Measurements from ENCODE around the gene OR10W1.

OR10W1 gene

GRCh38 chr11:58268142-58268541, at the start of gene OR10W1:
Gene OR10W1 (minus strand): TSS chr11:58268260. CDS start chr11:58267858, 402 bp downstream.
- DNase-seq (ENCODE audit: low read depth in 2 of 2) = no peak

- no peak for DNase-seq (ENCODE audit: low read depth in 2 of 2)
Measured at GRCh38 chr11:58316142-58316541, 48.1 kb upstream of the OR10W1 start.

GRCh38 chr11:58301576-58301975, 33.5 kb upstream of the OR10W1 start:
- no peak for DNase-seq (ENCODE audit: low read depth in 2 of 2)

- DNase-seq (ENCODE audit: low read depth in 2 of 2) = no peak
Measured at GRCh38 chr11:58292017-58292416, 24.0 kb upstream of the OR10W1 start.

GRCh38 chr11:58289266-58289665, 21.2 kb upstream of the OR10W1 start:
- no peak for DNase-seq (ENCODE audit: low read depth in 2 of 2)

- DNase-seq (ENCODE audit: low read depth in 2 of 2) = no peak
Measured at GRCh38 chr11:58286249-58286648, 18.2 kb upstream of the OR10W1 start.

- no peak for DNase-seq (ENCODE audit: low read depth in 2 of 2)
Measured at GRCh38 chr11:58285483-58286040, 17.5 kb upstream of the OR10W1 start.

GRCh38 chr11:58276151-58276550, 8.1 kb upstream of the OR10W1 start:
- DNase-seq (ENCODE audit: low read depth in 2 of 2) = no peak

GRCh38 chr11:58275002-58275401, 6.9 kb upstream of the OR10W1 start:
- DNase-seq (ENCODE audit: low read depth in 2 of 2) = no peak

- no peak for DNase-seq (ENCODE audit: low read depth in 2 of 2)
Measured at GRCh38 chr11:58259983-58260382, 8.1 kb downstream of the OR10W1 start.

GRCh38 chr11:58254936-58255335, 13.1 kb downstream of the OR10W1 start:
- DNase-seq (ENCODE audit: low read depth in 2 of 2) = no peak

- no peak for DNase-seq (ENCODE audit: low read depth in 2 of 2)
Measured at GRCh38 chr11:58243954-58244353, 24.1 kb downstream of the OR10W1 start.

- no peak for DNase-seq (ENCODE audit: low read depth in 2 of 2)
Measured at GRCh38 chr11:58227956-58228615, 40.0 kb downstream of the OR10W1 start.

GRCh38 chr11:58222721-58223120, 45.3 kb downstream of the OR10W1 start:
- no peak for DNase-seq (ENCODE audit: low read depth in 2 of 2)
